ENCODE results near the gene MYH6.
"Not testable (repeated sequence)": the region's sequence is repeated elsewhere in the genome, so short reads cannot be mapped to it uniquely, and the experiment has no call there.

The MYH6 gene

DNA sequence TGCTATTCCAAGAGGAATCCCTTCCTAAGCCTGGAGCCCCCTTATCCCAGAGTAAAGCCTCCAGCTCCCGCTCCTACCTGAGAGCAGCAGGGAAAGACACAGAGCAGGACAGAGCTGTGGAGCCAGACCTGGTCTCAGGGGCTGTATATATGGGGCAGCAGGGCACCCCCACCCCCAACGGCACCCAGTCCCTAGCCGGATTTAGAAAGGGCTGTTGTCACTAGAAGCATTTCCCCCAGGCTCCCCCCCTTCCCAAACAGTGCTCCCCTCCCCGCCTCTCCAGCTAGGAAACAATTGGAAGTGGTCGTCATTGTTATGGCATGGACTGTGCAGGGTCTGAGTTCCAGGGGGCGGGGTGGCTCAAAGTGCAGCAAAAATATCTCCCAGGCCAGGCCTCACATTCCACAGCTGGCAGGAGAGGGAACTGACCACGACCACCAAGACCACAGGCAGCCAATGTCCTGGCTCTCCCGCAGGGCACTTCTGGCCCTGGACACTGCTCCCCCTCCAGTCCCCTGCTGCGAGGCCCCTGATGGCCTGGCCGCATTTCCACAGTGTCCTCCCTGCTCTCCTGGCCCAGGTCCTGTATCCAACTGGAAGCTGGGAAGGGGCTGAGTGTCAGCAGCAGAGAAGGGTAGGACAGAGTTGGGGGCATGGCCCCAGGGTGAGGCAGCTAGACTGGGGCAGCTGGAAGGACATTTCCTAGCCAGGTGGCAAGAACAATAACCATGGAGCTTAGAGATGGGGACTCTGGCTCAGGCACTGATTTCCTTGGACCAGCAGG, 27.7 kb upstream of the MYH6 start, which contains the start of gene MYH7:
MYH7 (minus strand) TSS at position 118 of the 784 bp plus-strand sequence. CDS start 1,928 bp downstream, outside the sequence.
- no peak for DNase-seq (ENCODE audit: low read depth in 3 of 3)

DNA sequence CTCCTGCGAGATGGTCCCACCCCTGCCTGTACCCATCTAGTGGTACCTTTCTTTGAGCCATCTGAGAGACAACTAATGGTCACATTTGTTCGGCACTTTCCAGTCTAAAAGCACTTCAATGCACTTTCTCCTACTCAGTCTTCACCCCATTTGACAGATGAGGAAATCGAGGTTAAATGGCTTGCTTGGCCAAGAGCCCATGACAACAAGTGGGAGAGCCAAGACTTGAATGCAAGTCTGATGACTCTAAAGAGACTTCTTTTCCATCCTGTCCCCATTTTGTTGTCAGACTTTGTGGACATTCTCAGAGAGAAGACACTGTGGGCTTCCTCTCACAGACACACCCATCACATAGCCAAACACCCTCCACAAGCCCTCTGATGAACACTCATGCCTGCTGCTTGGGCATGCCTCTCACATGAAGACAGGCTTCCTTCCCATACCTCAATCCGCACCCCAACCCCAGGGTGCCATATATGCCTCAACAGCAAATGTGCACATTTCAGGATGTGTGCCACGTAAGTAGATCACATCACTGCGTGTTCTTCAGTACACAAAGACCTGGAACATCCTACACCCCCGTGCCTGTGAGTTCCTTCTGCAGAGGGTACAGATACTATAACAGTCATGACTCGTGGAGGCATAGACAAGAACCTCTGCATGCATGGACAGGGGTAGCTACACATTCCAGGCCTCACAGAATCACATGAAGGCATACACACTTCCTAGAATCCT, 26.6 kb upstream of the MYH6 start:
- no peak for DNase-seq (ENCODE audit: low read depth in 3 of 3)

DNA sequence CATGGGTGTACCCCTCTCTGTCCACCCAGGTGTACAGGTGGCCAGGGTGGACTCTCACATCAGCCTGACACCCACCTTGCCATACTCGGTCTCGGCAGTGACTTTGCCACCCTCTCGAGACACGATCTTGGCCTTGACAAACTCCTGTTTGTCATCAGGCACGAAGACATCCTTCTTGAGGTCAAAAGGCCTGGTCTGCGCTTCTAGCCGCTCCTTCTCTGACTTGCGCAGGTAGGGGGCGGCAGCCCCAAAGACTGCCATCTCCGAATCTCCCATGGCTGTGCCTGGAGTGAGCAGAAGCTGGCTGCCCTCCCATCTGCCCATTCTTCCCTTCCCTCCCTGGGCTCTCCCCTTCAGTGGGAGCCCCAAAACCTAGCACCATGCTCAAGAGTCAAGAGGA, 25.4 kb upstream of the MYH6 start:
- DNase-seq (ENCODE audit: low read depth in 3 of 3): no peak

DNA sequence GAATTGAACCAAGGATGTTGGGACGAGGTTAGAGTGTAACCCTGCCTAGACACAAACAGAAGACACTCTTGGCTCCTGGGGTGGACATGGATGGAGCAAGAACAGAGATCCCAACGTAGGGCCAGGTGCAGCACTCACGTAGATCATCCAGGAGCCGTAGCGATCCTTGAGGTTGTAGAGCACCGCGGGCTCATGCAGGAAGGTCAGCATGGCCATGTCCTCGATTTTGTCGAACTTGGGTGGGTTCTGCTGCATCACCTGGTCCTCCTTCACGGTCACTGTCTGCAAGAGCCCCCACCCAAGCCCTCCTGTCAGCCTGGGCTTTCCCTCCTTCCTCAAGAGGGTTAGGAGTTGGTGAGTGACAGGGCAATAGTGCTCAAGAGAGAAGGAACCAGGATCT, 24.9 kb upstream of the MYH6 start:
- no peak for DNase-seq (ENCODE audit: low read depth in 3 of 3)

DNA sequence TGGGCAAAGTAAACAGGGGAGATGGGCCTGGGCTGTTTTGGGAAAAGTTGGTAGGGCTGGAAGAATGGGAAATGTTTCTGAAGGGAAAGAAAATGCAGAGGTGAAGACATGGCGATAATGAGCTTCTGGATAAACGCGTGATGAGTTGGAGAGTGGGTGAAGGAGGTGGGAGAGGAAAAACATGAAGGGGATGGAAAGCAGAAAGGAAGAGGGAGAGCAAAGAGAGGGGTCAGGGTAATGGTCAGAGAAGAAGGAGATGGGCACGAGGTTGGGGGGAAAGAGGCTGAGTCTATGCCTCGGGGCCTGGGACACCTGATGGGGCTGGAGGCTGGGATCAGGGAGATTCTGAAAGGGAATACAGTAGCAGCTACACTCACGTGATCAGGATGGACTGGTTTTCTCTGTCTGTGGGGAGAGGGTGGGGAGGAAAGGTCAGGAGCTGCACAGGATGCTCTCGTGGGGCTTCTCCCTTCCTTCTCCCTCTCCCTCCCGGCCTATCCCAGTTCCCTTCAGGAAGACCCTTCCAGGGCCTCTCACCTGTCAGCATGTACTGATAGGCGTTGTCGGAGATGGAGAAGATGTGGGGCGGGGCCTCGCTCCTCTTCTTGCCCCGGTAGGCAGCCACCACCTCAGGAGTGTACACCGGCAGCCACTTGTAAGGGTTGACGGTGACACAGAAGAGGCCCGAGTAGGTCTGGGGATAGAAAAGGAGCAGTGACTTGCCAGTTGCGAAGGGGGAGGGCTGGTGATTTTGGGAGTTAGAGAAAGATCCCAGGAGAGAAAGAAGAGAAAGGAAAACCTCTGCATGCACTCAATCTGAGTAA, 24.2 kb upstream of the MYH6 start:
- no peak for DNase-seq (ENCODE audit: low read depth in 3 of 3)

DNA sequence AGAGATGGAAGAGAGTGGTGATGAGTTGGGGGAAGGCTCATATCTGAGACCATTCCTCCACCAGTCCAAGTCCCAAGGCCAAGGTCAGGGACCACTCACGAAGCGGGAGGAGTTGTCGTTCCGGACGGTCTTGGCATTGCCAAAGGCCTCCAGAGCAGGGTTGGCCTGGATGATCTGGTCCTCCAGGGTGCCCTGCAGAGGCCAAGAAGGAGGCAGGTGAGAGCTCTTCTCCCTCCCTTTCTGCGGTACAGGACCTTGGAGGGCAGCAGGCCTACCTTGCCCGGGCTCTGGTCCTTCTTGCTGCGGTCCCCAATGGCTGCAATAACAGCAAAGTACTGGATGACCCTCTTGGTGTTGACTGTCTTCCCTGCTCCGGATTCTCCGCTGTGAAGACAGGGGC, 23.4 kb upstream of the MYH6 start:
- DNase-seq (ENCODE audit: low read depth in 3 of 3): no peak

DNA sequence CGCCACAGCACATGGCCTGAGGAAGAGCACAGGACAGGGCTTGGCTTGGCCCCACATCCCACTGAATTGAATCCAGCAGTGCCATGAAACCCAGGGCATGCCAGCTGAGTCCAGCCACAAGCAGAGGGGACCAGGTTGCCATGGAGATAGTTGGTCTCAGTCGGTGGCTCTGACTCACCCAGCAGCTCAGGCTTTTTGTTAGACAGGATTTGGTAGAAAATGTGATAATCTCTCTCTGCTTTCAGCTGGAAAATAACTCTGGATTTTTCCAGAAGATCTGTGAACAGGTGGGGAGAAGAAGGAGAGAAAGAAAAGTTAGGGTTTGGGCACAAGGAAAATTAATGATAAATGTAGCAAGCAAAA, 22.6 kb upstream of the MYH6 start:
- DNase-seq (ENCODE audit: low read depth in 3 of 3): no peak

DNA sequence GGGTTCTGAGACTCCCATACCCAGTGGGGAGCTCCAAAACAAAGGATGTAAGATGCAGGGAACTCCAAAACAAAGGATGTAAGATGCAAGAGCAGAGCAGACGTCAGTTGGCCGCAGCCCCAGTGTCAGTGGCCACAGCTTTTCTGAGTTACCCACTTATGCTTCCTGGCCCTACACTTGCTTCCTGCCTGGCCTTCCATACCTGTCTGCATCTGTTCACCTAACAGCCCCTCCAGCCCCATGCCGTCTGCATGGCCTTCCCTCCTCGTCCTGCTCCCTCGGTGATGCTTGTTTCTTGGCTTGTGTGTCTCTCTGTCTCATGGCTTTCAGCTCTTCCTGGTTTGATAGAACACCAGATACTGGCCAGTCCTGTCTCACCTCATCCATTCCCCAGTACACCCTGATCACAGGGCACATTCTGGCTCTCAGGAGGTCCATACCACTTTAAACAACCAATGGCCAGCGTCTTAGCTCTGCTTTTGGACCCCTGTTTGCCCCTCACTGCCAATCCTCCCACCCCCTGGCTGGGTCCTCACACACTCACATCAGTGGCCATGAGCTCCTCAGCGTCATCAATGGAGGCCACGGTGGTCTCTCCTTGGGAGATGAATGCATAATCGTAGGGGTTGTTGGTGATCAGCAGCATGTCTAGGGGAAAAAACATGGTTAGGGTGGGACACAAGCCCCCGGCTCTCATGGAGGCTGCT, 22.1 kb upstream of the MYH6 start:
- DNase-seq (ENCODE audit: low read depth in 3 of 3): no peak

DNA sequence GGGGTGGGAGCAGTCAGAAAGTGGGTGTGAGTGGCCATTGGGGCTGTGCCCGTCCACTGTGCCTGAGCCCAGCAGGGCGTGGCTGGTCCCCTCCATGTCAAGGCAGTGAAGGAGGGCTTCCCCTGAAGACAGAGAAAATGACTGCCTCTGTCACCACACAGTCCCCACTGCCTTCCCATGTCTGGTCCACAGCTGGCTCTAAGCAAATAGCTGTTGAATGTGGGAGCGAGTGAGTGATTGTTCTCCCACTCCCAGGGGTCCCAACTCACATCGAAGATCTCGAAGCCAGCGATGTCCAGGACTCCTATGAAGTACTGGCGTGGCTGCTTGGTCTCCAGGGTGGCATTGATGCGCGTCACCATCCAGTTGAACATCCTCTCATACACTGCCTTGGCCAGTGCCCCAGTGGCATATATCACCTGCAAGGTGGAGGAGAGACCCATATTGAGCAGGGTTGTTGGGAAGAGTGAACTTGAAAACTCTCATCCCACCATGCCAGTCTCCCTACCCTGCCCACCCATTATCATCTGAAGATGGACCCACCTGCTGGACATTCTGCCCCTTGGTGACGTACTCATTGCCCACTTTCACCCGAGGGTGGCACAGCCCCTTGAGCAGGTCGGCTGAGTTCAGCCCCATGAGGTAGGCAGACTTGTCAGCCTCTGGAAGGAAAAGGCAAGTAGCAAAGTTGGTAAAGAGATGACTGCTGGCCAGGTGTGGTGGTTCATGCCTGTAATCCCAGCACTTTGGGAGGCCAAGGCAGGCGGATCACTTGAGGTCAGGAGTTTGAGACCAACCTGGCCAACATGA, 20.8 kb upstream of the MYH6 start:
- DNase-seq (ENCODE audit: low read depth in 3 of 3): no peak

DNA sequence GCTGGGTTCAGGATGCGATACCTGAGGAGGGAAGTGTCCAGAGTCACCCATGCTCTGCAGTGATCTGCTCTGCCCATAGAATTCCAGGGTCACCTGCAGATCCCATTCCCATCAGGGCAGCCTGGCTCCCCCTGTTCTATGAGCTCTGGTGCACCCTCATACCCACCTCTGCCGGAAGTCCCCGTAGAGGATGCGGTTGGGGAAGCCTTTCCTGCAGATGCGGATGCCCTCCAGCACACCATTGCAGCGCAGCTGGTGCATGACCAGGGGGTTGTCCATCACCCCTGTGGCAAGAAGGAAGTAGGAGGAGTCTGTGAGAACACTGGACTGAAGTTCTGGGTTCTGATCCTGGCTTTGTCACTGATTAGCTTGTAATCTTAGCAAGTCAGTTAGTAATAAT, 17.7 kb upstream of the MYH6 start:
- DNase-seq (ENCODE audit: low read depth in 3 of 3): not testable (repeated sequence)

DNA sequence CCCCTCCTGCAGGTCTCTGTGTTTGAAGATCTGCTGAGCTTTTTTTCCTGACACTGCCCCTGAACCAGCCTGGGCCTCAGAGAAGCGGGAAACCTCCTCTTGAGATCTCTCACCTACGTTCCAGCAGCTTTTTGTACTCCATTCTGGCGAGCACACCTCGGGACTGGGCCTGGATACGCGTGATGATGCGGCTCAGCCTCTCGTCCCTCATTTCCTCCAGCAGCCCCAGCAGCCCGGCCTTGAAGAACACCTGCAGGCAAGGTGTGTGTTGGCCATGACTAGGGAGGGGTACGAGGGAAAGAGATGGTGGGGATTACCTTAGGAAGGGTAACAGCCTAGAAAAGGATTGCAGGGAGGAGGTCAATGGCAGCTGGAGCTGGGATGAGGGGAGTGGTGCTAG, 17.1 kb upstream of the MYH6 start:
- no peak for DNase-seq (ENCODE audit: low read depth in 3 of 3)

DNA sequence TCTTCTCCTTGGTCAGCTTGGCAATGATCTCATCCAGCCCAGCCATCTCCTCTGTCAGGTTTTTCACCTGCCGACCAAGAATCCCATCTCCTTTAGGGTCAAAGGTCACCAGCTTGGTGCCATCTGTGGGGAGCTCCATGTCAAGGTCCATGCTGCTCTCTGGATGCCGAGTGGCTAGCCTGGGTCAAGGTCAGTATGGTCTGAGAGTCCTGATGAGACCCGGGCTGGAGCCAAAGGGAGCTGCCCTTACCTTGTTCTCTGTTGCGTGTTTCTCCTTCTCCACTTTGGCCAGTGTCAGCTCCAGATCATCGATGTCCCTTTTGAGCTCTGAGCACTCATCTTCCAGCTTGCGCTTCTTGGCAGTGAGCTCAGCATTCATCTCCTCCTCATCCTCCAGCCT, 15.6 kb upstream of the MYH6 start:
- no peak for DNase-seq (ENCODE audit: low read depth in 3 of 3)

DNA sequence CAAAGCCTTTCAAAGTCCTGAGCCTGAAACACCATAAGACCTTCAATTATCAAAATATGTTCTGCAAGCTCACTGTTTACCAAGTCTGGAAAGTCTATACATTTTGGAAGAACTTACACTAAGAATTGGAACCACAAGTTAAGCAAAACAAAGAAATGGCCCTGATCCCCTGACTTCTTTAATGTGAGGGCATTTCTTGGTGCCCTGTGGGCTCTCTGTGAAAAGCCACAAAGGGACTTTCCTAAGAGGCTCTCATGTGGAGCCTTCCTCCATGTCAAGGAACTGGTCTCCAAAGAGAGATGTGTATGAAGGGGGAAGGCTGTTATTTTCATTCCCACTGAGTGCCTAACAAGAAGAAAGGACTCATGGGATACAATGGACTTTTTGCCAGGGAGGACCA, 13.5 kb upstream of the MYH6 start:
- DNase-seq (ENCODE audit: low read depth in 3 of 3): no peak

DNA sequence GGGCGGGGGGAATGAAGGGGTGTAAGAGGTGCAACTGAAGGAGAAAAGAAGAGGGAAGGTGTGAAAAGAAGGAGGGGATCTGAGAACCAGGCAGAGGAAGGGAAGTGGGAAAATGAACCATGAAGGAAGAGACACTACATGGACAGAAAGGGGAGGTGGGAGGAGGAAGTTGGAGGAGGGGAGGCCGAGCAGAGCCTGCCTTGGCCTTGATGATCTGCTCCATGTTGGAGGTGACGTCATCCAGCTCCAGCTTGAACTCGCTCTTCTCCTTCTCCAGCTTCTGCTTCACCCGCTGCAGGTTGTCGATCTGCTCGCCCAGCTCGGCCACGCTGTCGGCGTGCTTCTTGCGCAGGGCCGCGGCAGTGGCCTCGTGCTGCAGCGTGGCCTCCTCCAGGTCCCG, 11.6 kb upstream of the MYH6 start:
- DNase-seq (ENCODE audit: low read depth in 3 of 3): not testable (repeated sequence)

DNA sequence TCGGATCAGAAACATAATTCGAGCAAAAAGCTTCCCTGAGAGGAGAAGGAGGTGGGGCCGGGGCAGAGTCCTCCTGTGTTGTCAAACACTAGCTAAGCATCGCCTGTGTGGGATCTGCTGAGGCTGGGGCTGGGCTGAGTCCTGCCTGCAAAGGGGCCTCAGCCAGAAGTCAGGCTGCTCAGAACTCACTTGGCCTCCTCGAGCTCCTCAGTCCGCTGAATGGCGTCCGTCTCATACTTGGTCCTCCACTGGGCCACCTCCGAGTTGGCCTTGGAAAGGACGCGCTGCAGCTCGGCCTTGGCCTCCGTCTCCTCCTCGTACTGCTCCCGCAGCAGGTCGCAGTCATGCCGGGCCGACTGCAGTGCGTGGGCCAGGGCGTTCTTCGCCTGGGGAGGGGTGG, 9.9 kb upstream of the MYH6 start:
- no peak for DNase-seq (ENCODE audit: low read depth in 3 of 3)

DNA sequence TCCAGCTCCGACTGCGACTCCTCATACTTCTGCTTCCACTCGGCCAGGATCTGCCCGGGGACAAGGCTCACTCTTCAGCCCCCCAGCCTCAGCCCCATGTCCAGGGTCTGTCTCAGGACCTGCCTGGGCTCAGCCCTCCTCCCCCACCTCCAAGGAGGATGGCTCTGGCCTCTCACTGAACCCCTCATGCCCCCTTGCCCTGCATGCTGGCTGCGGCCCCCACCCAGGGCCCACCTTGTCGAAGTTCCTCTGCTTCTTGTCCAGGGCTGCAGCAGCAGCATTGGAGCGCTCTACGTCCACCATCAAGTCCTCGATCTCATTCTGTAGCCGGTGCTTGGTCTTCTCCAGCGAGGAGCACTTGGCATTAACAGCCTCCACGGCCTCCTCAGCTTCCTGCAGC, 9.2 kb upstream of the MYH6 start:
- not testable (repeated sequence) for DNase-seq (ENCODE audit: low read depth in 3 of 3)

DNA sequence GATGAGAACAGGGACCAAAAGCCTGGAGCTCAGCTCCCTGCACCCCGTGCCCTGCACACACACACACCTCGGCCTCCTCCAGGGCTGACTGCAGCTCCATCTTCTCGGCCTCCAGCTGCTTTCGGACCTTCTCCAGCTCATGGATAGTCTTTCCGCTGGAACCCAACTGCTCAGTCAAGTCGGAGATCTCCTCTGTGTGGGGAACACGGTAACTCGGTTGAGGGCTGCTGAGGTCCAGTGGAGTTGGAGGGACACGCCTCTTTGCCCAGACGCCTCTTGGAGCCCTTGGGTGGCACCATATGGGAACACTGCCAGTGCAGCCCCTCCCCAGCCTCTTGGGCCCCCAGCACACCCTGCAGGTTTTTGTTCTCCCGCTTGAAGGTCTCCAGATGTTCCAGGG, 8.7 kb upstream of the MYH6 start:
- no peak for DNase-seq (ENCODE audit: low read depth in 3 of 3)

DNA sequence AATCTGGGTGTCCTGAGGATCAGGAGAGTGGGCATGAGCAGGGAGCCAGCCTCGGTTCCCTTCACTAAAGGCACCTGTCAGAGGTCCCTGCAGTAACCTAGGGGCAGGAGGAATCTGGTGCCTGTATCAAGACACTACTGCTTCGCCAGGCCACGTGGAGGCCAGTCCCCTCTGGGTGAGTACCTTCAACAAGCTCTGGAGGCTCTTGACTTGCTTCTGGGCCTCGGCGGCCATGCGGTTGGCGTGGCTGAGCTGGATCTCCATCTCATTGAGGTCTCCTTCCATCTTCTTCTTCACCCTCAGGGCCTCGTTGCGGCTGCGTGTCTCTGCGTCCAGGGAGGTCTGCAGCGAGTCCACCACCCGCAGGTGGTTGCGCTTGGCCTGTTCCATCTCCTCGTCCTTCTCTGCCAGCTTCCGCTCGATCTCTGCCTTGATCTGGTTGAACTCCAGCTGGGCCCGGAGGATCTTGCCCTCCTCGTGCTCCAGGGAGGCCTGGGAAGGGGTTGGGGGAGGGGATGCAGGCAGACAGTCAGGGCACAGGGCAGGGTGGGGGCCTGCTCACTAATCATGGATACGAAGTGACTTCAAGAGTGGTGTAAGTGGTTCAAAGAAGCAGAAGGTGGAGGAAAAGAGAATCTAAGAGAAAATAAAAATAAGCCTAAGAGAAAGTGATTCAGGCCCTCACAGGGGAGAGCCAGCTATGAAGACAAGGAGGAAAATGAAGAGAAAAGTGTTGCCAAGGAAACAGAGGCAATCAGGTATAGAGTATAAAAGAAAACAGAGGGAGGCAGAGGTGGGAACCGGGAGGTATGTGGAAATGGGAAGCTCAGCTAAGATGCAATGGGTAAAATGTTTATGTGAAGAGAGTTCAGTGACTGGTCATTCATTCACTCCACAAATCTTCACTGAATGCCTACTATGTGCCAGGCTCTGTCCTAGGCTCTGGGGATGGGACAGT, 8.0 kb upstream of the MYH6 start:
- DNase-seq (ENCODE audit: low read depth in 3 of 3): no peak

DNA sequence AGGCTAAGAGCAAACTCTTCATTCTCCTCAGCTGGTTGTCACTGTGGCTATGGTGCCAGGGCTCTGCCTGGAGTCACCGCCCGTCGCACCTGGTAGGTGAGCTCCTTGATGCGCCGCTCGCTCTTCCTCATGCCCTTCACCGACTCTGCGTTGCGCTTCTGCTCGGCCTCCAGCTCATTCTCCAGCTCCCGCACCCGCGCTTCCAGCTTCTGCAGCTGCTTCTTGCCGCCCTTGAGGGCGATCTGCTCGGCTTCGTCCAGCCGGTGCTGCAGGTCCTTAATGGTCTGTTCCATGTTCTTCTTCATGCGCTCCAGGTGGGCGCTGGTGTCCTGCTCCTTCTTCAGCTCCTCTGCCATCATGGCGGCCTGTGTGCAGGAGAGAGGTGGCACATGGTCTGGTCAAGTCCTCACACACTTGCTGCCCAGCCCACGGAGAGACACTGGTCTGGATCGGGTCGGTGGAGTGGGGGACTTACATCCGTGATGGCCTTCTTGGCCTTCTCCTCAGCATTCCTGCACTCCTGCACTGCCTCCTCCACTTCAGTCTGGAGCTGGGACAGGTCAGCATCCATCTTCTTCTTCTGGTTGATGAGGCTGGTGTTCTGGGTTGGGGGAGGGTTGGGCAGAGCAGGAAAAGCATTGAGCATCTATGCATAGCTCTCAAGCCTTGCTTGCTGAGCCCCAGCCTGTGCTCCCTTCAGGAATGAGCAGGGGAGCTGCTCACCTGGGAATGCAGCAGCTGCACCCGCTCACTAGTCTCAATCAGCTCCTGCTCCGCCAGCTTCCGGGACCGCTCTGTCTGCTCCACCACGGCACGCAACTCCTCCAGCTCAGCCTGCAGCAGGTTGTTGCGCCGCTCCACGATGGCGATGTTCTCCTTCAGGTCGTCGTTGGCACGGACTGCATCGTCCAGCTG, 7.1 kb upstream of the MYH6 start:
- DNase-seq (ENCODE audit: low read depth in 3 of 3): no peak
